ENCODE results near the gene RAB4A. TPM values are rescaled to one million over a fixed set of nuclear protein-coding genes. Genes with fewer than 3 reads are reported as not detected.
"Not testable (repeated sequence)": the region's sequence is repeated elsewhere in the genome, so short reads cannot be mapped to it uniquely, and the experiment has no call there.

The RAB4A gene
- total RNA-seq, 1 donor from 2014 or later, result 22.1 TPM

GRCh38 chr1:229272164-229273158 lies 1.6 kb downstream of the RAB4A start:
- peak; percentile 30 for DNase-seq

GRCh38 chr1:229273507-229274232 lies 2.8 kb downstream of the RAB4A start:
- DNase-seq, result no peak

DNA sequence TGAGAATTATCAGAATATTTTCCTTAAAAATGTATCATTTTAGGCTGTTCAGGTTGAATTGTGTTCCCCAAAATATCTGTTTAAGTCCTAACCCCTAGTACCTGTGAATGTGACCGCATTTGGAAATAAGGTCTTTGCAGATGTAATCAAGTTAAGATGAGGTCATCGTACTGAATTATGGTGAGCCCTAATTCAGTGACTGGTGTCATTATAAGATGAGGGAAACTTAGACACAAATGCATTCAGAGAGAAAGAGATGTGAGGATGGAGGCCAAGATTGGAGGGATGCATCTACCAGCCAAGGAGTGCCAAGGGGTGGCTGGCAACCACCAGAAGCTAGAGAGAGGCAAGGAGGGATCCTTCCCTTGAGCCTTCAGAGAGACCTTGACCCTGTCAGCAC lies 4.1 kb downstream of the RAB4A start:
- DNase-seq, result no peak

DNA sequence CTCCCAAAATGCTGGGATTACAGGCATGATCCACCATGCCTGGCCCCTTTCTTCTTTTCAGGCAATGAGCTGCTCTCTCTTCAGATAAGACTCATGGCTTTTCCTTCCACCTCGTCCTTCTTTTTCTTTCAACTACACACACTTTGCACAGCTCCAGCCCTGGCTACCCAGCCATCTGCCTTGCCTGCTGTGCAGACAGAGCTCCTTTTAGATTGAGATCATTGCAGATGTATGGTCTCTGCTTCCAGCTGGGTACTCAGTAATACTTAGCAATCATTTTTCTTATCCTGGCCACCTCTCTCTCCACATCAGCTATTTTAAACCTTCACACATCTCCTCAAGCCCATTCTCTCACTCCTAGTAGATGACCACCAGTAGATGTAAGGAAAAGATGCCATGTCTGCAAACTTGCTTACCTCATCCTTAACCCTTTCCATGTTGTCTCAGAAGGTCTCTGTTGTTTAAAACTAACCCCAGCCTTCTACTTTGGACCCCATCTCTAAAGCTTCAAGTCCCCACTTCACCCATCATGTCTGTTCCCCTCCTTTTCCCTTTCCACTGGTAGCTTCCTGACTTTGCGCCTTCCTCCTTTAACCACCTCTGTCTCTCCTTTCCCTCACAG lies 7.3 kb downstream of the RAB4A start:
- no peak for DNase-seq

- no peak for DNase-seq
Measured at GRCh38 chr1:229279242-229279641, 8.3 kb downstream of the RAB4A start.

- no peak for DNase-seq
Measured at GRCh38 chr1:229280037-229280828, 9.3 kb downstream of the RAB4A start.

DNA sequence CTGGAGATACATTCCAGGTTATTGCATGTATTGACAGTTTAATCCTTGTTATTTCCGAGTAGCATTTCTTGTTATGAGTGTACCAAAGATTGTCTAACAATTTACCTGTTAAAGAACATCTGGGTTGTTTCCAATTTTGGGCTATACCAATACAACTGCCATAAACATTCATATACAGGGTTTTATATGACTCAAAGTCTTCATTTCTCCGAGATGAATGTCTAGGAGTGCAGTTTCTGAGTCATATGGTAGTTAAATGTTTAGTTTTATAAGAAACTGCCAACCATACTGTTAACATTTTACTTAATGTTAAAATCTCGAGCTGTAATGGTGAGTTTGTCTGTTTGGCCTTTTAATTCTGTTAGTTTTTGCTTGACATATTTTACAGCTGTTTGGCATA lies 10.0 kb downstream of the RAB4A start:
- no peak for DNase-seq

DNA sequence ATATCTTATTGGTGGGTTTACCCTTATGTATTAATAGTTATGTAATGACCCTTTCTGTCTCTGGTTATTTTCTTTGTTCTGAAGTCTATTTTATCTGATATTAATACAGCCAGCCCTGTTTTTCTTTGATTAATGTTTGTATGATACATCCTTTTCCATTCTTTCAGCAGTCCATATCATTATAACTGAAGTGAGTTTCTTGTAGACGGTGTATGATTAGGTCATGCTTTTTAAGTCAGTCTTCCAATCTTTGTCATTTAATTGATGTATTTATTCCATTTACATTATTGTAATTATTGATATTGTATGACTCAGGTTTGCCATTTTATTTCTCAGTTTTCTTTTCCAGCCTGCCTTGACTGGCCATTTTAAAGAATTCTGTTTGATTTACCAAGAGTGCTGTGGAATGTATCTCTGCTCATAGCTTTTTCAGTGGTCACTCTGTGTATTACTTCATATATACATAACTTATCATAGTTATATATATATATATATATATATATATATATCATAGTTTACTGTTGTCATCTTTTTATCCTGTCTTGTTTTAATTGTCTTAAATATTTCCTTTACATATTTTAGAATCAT lies 10.5 kb downstream of the RAB4A start:
- DNase-seq, result no peak

GRCh38 chr1:229282295-229282823 lies 11.4 kb downstream of the RAB4A start:
- no peak for DNase-seq

- DNase-seq, result no peak
Measured at GRCh38 chr1:229283183-229283611, 12.3 kb downstream of the RAB4A start.

- DNase-seq, result no peak
Measured at GRCh38 chr1:229284887-229285286, 14.0 kb downstream of the RAB4A start.

- DNase-seq, result no peak
Measured at GRCh38 chr1:229285440-229285839, 14.5 kb downstream of the RAB4A start.

DNA sequence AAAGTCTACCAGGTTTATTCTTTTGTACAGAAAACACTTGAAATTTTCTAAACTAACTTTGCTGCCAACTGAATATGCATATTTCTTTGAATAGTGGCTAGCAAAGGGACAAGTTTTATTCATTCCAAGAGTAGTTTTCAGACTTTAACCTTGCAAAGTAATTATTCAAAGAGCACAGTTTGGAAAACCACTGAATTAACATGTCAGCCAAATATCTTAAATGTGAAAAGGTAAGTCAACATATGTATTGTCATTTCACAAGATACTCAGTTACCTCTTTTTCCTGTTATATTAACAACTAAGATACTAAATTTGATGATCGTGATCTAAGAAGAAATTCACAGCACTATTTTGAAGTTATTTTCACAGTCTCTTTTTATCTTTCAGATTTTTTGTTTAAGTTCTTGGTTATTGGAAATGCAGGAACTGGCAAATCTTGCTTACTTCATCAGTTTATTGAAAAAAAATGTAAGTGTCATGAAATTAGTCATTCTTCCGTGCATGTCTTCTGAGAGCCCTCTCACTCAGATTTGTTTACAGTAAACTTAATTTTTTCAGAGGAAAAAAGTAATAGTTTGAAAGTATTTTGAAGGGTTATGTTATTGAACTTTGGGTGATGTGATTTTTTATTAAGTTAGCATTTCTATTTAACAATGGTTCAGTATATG lies 15.3 kb downstream of the RAB4A start:
- DNase-seq, result peak; percentile 13

DNA sequence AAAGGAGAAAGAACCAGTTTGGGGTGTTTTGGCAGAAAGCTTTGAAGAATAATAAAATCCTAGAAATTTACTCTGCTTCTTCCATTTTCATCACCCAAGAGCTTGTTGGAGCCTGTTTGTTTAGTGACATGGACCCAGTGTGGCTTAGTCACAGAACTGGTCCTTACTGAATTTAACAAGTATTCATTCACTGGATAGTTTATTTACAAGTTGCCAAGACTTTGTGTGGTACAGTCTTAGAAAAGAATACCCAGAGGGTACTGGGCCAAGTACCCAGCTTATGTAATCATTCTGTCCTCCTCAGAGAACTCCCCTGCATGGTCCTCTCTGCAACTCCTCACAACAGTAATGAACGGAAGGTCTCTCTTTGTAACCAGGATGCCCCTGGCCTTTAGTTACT lies 16.4 kb downstream of the RAB4A start:
- no peak for DNase-seq

GRCh38 chr1:229288516-229288915 lies 17.6 kb downstream of the RAB4A start:
- no peak for DNase-seq

DNA sequence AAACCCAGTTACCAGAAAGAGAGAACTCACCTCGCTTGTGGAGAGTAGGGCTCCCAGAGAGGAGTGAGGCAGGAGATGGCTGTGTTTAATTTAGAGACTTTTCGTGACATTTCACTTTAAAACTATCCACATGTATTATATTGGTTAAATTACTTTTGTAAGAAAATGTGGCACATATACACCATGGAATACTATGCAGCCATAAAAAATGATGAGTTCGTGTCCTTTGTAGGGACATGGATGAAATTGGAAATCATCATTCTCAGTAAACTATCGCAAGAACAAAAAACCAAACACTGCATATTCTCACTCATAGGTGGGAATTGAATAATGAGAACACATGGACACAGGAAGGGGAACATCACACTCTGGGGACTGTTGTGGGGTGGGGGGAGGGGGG lies 20.8 kb downstream of the RAB4A start:
- DNase-seq, result not testable (repeated sequence)

- DNase-seq, result no peak
Measured at GRCh38 chr1:229293528-229294204, 22.8 kb downstream of the RAB4A start.

- DNase-seq, result no peak
Measured at GRCh38 chr1:229295745-229296144, 24.8 kb downstream of the RAB4A start.

DNA sequence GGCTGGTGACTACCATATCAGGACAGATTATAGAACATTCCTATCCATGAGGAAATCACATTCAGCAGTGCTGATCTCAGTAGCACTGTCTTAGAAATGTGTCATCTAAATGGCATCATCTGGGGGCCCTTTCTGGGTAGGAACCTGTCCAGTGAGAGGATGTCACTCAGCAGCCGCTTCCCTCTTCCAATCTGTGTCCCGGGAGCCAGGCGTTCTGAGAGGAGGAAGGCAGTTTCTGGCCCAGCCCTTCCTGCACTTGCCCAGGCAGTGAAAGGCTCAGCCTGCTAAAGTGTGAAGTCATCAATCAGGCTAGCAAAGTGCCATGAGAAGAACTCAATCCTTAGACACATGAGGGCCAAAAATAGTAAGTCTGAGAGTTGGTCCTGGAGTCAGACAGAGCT lies 25.6 kb downstream of the RAB4A start:
- DNase-seq, result peak; percentile 9

- DNase-seq, result no peak
Measured at GRCh38 chr1:229297746-229298145, 26.8 kb downstream of the RAB4A start.

DNA sequence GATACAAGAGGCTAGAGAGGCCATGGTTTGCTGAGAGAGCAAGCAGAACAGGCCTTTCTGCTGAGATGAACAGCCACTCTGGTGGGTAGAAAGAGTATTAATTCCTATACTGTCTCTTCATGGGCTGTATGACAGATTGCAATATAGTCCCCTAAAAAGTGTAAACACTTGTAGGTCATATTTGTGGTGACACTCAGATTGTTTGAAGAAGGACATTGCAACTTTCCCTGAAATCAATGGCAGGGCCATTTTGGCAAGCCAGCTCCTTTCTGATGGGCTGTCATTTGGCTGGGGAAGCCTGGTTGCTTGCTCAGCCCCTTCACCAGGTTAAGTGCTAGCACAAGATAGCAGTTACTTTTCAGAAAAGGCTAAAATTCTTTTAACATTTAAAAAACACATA lies 27.5 kb downstream of the RAB4A start:
- DNase-seq, result no peak
